ENCODE measurements around the gene AZI2.

The AZI2 gene

DNA sequence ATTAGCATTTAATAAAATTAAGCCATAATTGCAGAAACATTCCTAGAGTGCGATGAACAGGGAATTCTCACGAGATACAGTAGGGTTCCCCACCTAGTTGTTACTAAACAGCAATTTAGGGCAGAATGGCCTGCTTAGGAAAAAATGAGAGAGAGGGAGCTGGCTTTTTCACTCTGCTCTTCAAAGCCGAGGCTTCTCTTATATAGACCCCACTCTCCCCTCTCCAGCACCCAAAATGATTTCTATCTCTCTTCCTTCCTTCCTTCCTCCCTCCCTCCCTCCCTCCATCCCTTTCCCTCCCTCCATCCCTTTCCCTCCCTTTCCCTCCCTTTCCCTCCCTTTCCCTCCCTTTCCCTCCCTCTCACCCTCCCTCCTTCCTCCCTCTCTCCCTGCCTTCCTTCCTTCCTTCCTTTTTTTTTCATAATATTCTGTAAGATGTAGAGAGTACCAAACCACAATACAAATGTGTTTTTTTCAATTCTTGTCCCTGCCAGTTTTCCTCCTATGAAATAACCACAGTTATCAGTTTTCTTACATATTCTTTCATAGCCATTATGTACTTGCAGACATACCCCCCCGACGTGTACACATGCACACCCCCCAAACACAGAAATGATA is 48.2 kb downstream of the AZI2 start:
- ATAC-seq (no peak), DNase-seq (no peak)

DNA sequence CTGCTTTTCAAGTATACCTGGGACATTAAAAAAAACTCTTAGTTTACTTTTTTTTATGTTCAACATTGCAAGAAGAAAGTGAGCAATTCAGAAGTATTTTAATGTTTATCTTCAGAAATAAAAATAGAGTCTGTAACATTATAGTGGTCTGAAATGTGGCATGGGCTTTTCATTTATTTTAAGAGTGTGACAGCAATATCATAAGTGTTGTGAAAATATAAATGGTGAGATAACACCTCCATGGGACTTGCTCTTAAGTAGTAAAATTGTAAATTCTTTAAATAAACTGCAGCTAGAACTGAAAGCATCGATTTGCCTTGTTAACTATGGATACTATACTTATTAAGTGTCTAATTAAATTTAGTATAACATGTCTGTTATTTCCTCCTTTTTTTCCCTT is 48.9 kb downstream of the AZI2 start:
- no peak for DNase-seq
- ATAC-seq: no peak

DNA sequence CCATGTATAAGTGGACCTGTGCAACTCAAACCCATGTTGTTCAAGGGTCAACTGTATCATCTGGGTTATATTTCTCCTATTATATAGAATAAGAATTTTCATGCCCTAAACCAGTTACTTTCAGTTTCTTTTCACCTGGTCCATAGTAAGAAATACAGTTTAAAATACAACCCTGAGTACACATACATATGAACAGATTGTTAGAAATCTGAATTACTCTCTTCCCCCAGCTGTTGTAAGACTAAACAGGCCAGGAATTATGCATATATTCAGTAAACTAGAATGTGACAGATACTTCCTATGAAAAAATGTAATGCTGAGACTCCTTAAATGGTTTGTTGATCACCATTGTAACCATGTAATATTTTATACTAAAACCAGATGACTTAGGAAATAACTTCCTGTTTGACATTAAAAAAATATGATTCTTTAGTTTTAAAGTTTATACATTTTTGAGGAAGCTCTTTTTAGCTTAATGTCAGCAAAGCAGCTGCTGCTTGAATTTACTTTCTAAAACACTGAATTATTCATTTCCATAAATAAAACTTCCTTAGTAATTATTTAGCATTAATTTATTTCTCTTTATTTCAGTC is 52.6 kb downstream of the AZI2 start:
- DNase-seq (no peak), ATAC-seq (no peak)

DNA sequence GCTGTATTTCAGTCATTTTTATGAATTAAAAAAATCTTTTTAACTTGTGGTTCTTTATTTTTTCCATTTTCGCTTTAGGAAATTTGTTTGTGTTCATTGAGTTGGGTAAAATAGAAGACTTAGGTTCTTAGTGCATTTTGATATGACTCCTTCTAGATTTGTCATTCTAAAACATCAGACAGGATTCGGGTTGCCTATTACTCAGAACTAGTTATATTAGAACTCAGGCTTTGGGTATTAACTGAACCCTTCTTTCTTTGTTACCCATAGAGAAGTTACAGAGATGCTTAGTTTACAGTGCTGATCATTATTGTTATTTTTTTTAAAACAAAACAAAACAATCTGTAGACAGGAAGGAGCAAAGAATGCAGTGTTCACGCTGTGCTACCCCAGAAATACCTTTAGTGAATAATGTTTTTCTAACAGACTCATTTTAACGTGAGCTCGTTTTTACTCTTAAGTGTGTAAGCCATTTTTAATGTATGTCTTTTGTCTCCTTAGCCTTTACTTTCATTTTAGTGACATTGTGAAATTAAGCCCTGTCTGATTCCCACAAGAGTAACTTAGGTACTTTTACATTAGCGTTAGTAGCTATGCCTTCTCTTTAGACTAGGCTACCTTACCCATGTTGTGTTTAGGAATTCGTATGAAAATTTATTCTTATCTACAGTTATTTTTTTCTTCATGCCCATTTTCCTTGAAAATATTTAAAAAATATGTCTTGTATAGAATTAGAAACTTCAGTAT is 53.8 kb downstream of the AZI2 start:
- ATAC-seq: no peak

DNA sequence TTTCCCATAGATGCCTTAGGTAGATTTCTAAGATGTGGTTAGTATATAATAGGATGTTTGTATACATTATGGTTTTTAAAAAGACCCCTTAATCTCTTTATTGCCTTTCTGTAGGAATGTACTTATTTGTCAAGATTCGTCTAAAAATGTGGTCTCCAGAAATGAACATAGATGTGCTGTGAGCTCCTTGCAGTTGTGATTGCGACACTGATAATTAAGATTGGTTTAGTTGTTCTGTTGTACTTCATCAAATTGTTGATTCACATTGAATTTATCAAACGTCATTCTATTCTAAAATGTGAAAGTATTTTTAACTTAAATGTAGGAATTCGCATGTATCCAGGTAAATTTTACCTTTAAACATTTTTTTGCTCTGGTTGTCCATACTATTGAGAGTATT is 56.0 kb downstream of the AZI2 start:
- ATAC-seq (no peak), DNase-seq (no peak)

More for the DNA sequence above, 53.8 kb downstream of the AZI2 start:
- DNase-seq: no peak

DNA sequence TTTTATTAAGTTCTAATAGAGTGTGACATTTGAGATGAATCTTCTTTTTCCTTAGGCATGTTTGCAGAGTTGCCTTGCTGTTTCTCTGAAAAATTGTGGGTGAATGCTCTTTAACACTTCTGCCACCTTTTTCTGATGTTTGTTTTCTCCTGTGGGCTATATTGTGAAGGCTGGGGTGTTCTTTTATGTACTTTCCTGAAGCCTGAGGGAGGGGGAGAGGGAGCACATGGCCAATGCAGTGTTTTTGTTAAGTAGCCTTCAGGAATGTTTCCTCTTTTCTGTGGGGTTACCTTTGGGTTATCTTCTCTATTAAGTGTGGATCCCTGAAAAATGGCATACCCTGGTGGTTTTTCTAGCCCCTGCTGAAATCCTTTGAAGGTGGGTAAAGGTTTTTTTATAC is 57.0 kb downstream of the AZI2 start:
- ATAC-seq (no peak), DNase-seq (no peak)

DNA sequence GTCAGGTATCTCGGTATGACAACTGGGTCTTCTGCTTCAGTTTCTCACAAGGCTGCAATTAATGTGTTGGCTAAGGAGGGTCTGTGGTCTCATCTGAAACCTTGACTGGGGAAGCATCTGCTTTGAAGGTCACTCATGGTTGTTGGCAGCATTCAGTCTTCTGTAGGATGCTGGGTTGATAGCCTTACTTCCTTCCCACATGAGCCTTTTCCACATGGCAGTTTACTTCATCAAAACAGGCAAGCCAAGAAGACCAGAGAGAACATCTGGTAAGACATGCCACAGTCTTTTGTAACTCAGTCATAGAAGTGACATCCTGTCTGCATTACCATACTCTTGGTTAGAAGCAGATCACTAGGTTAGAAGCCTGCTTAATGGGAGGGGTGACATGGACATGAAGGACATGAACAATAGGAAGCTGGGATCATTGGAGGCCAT is 57.7 kb downstream of the AZI2 start:
- DNase-seq: no peak
- no peak for ATAC-seq

DNA sequence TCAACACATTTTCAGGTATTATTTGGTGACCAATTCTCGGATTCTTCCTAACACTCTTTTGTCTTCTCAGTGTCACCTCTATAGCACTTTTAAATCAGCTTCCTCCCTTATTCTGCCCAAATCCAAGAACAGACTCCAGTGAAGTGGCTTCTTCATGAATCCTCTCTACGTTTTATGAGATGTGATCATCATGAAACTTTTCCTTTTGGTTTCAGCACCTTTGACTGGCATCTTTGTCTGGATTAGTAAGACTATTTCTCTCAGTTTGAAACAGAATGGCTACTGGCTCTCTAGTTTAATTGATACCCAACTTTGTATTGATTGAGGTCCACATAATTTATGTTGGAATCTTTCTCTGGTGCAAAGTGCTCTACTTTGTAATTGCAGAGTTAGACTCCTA is 61.6 kb downstream of the AZI2 start:
- no peak for DNase-seq
- ATAC-seq: no peak

DNA sequence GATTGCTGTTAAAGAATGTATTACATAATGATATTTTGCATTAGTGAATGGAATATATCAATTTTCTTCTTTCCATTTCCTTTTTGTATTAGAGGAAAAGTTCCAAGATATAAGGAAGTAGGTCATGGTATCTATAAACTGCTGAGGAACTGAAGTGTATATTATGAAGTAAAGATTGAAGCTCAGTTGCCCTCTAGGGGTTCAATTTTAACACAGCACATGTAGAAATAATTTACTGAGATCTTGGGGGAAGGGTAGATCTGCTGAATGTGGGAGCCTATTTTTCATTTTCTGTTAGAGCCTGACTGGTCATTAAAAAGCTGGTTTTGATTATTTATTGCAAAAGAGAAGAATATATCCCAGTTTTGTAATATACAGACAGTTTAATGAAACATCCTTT is 62.0 kb downstream of the AZI2 start:
- peak; percentile 63 for ATAC-seq
- no peak for DNase-seq

DNA sequence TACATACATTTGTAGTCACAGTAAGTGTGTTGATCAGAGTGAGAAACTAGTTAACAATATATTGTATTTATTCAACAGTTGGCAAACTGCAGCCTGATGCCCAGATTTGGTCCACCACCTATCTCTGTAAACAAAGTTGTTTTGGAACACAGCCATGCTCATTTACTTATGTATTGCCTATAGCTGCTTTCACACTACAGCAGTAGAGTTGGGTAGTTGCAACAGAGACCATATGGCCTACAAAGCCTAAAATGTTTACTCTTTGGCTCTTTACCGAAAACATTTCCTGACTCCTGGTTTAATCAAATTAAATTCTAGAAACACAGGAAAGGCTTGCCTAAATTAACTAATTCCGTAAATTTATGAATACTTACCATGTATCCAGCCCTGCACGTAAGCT is 67.8 kb downstream of the AZI2 start:
- no peak for ATAC-seq
- no peak for DNase-seq

DNA sequence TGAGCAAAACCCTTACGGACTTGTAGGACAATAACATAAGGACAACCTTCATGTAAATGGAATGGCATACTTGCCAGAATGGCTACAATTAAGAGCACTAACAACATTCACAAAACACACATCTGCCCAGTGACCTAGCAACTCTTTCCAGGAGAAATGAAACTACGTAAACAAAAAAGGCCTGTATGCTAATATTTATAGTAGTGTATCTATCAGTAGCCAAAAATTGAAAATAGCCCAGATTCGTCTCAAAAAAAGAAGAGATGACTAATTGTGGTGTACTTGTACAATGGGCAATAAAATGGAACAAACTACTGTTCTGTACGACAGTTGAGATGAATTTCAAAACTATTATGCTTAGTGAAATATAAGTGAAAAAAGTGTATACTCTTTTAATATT is 68.9 kb downstream of the AZI2 start:
- no peak for DNase-seq
- no peak for ATAC-seq

DNA sequence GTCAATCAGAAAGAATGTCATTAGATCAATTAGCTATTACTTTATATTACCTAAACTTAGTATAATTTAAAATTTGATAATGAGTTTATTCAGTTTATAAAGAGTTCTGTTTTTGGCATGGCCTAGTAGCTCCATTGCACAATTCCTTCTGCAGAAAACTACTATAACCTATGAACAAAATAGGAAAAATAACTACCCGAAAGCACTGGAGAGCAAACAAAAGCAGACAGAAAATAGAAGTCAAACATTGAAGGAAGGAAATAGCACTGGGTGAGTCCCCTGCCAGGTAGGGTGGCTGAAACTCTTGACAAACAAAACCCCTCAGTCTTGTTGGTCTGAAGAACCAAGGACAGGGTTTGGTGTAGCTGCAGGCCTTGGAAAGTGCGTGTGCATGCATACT is 69.7 kb downstream of the AZI2 start:
- DNase-seq (no peak), ATAC-seq (no peak)

DNA sequence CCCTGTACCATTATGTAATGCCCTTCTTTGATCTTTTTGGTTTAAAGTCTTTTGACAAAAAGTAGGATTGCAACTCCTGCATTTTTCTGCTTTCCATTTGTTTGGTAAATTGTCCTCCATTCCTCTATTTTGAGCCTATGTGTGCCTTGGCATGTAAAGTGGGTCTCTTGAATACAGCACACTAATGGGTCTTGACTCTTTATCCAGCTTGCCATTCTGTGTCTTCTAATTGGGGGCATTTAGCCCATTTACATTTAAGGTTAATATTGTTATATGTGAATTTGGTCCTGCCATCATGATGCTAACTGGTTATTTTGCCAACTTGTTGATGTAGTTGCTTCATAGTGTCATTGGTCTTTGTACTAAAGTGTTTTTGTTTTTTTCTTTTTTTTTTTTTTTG is 74.8 kb downstream of the AZI2 start:
- no peak for DNase-seq
- ATAC-seq: no peak
